ENCODE measurements around the gene DPP6. TPM values are rescaled to one million over a fixed set of nuclear protein-coding genes. Genes with fewer than 3 reads are reported as not detected.

Gene DPP6
- polyA plus RNA-seq, 1 of the 3 experiments (the other 2 are of a cell fraction) = not detected

GRCh38 chr7:154693661-154694060 is 641.5 kb downstream of the DPP6 start:
- ChIA-PET CTCF (interaction anchor here (0.6 to 1.4 kb wide), 3 partner anchors 10 to 53 kb away, joined by 3 to 4 read pairs (median 3); no protein-coding TSS in a partner anchor), POLR2A (no interaction called here)
- no peaks in the 10 kb centered on the region; a peak in 1 of 4 replicates for H3K4me1 ChIP-seq (ENCODE audit: control insufficient read depth in 1 of 2, insufficient read depth in 2 of 2, low read depth in 1 of 2, low read length in 1 of 2)
- no peaks in the 10 kb centered on the region for H3K36me3 ChIP-seq (replicated peaks in 1 of 2; ENCODE audit: control insufficient read depth in 1 of 2, insufficient read depth in 2 of 2, low read length in 1 of 2)
- H3F3A ChIP-seq (replicated peaks; ENCODE audit: insufficient read depth) = no peaks in the 10 kb centered on the region
- no peak overlapping the region for H3K4me2 ChIP-seq
- H3K4me3 ChIP-seq (ENCODE audit: low read depth in 2 of 2, low read length in 1 of 2) = no peak overlapping the region
- no peaks in the 10 kb centered on the region for H3K9me2 ChIP-seq
- H3K9me3 ChIP-seq = no peaks in the 10 kb centered on the region
- H4K20me1 ChIP-seq (ENCODE audit: insufficient read depth) = no peaks in the 10 kb centered on the region
- no peak overlapping the region for H2AFZ ChIP-seq (ENCODE audit: low read depth)
- WGBS (ENCODE audit: low lambda C conversion rate) = 25% methylated on average over 4 of the region's 4 CpGs
- DNase-seq = no peak
- H3K79me2 ChIP-seq (ENCODE audit: insufficient read depth) = no peaks in the 10 kb centered on the region
- no peak overlapping the region for H3K27ac ChIP-seq (ENCODE audit: low read depth in 2 of 2, low read length in 1 of 2)
- TF ChIP-seq TCF12 (IDR thresholded peaks at IDR 0.05) = no peak
- no peak for TF ChIP-seq FOXM1 (IDR thresholded peaks at IDR 0.05; ENCODE audit: low read depth)
- TF ChIP-seq CHD2 (IDR thresholded peaks at IDR 0.05; ENCODE audit: low read length, partially characterized antibody) = no peak
- no peak for TF ChIP-seq JUND (IDR thresholded peaks at IDR 0.05)
- no peak for TF ChIP-seq MAX (IDR thresholded peaks at IDR 0.05; ENCODE audit: low read depth)
- no peak for TF ChIP-seq MEF2A (IDR thresholded peaks at IDR 0.05; ENCODE audit: borderline replicate concordance, low read depth)
- TF ChIP-seq USF2 (IDR thresholded peaks at IDR 0.05; ENCODE audit: borderline replicate concordance, low read depth, low read length) = no peak
- TF ChIP-seq TEAD4 (IDR thresholded peaks at IDR 0.05; ENCODE audit: borderline replicate concordance, insufficient read depth) = no peak
- no peak for TF ChIP-seq RCOR1 (IDR thresholded peaks at IDR 0.05; ENCODE audit: low read length)
- TF ChIP-seq, protein P1, sequence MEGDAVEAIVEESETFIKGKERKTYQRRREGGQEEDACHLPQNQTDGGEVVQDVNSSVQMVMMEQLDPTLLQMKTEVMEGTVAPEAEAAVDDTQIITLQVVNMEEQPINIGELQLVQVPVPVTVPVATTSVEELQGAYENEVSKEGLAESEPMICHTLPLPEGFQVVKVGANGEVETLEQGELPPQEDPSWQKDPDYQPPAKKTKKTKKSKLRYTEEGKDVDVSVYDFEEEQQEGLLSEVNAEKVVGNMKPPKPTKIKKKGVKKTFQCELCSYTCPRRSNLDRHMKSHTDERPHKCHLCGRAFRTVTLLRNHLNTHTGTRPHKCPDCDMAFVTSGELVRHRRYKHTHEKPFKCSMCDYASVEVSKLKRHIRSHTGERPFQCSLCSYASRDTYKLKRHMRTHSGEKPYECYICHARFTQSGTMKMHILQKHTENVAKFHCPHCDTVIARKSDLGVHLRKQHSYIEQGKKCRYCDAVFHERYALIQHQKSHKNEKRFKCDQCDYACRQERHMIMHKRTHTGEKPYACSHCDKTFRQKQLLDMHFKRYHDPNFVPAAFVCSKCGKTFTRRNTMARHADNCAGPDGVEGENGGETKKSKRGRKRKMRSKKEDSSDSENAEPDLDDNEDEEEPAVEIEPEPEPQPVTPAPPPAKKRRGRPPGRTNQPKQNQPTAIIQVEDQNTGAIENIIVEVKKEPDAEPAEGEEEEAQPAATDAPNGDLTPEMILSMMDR (IDR thresholded peaks at IDR 0.05) = no peak
- no peak for TF ChIP-seq EP300 (IDR thresholded peaks at IDR 0.05; ENCODE audit: borderline replicate concordance in 1 of 2, low read depth in 1 of 2, low read length in 1 of 2)
- TF ChIP-seq ELF1 (IDR thresholded peaks at IDR 0.05) = no peak
- no peak for TF ChIP-seq FOSL2 (IDR thresholded peaks at IDR 0.05; ENCODE audit: borderline replicate concordance, low read depth)
- no peak for TF ChIP-seq PBX3 (IDR thresholded peaks at IDR 0.05)
- TF ChIP-seq GABPA (IDR thresholded peaks at IDR 0.05; ENCODE audit: low read depth) = no peak
- TF ChIP-seq SMC3 (IDR thresholded peaks at IDR 0.05; ENCODE audit: low read depth, low read length) = no peak
- TF ChIP-seq IRF3 (IDR thresholded peaks at IDR 0.05; ENCODE audit: low read depth, low read length) = no peak
- TF ChIP-seq, protein P2, sequence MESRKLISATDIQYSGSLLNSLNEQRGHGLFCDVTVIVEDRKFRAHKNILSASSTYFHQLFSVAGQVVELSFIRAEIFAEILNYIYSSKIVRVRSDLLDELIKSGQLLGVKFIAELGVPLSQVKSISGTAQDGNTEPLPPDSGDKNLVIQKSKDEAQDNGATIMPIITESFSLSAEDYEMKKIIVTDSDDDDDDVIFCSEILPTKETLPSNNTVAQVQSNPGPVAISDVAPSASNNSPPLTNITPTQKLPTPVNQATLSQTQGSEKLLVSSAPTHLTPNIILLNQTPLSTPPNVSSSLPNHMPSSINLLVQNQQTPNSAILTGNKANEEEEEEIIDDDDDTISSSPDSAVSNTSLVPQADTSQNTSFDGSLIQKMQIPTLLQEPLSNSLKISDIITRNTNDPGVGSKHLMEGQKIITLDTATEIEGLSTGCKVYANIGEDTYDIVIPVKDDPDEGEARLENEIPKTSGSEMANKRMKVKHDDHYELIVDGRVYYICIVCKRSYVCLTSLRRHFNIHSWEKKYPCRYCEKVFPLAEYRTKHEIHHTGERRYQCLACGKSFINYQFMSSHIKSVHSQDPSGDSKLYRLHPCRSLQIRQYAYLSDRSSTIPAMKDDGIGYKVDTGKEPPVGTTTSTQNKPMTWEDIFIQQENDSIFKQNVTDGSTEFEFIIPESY (IDR thresholded peaks at IDR 0.05; ENCODE audit: borderline replicate concordance, low read depth) = no peak
- no peak for TF ChIP-seq RAD21 (IDR thresholded peaks at IDR 0.05; ENCODE audit: low read length)
- no peaks in the 10 kb centered on the region for H3K27me3 ChIP-seq (ENCODE audit: insufficient read depth)
- no peak overlapping the region for H3K9ac ChIP-seq
